Measurements from ENCODE around the gene HLA-DPA1.

DNA sequence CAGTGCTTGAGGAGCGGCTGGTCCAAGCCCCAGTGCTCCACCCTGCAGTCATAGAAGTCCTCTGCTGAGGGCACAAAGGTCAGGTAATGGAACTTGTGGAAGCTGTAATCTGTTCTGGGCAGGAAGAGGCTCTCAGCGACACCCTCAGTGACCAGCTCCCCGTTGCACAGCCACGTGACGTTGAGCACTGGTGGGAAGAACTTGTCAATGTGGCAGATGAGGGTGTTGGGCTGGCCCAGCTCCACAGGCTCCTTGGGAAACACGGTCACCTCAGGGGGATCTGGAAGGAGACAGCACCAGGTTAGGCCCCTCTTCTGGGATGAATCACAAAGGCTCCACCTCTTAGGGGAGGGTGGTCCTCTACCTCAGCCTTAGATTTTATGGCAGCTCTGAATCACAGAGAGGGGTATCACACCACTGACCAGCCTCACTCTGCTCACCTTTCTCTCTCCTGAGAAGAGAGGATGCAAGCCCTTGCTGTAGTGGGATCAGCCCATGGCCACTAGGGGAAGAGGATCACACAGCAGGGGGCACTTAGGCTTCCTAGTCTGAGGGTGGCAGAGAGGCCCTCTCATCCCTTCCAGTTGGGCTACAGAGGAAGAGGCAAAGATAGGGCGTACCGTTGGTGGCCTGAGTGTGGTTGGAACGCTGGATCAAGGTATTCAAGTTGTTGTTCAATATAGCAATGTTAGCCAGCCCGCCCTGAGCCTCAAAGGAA is 4.3 kb downstream of the HLA-DPA1 start:
- no peak for TF ChIP-seq EZH2 (IDR thresholded peaks at IDR 0.05; ENCODE audit: insufficient read depth, poor library complexity, severe bottlenecking)
- no peak for TF ChIP-seq EZH2phosphoT487 (IDR thresholded peaks at IDR 0.05; ENCODE audit: insufficient read depth, low read depth)
